GM12878 (cell line): Measurements from ENCODE around the gene LTBP4. TPM values are rescaled to one million over a fixed set of nuclear protein-coding genes. Genes with fewer than 3 reads are reported as not detected.

Experiments used
- ASH2L ChIP-seq: fragments of 300-600, 200-600 bp; sonication (generic); IDR thresholded peaks from 2 replicates; pipeline ENCODE4 v1.6.1; 2017; ENCODE audit warnings: low read depth, mild to moderate bottlenecking, borderline replicate concordance
- BRCA1 ChIP-seq: IDR thresholded peaks from 2 replicates; pipeline ENCODE4 v1.6.1; 2011; ENCODE audit warnings: low read depth, low read length, improper control_type of control experiment
- CTCF ChIP-seq, 3 experiments: IDR thresholded peaks in 2 of 3; conservative IDR thresholded peaks in 1 of 3; 2 replicates each; pipeline ENCODE4 v1.5.1; 2011; ENCODE audit warnings: low read depth in 3 of 3, low read length in 3 of 3, mild to moderate bottlenecking in 3 of 3, control low read depth in 2 of 3, moderate library complexity in 2 of 3, inconsistent platforms in 1 of 3, mixed read lengths in 1 of 3; ENCODE audit not compliant: control insufficient read depth in 2 of 3, insufficient read depth in 1 of 3; ENCODE audit errors: extremely low read depth in 1 of 3
- EP300 ChIP-seq, 2 experiments: fragments of 150-350 bp in 1 of 2; IDR thresholded peaks; 2 replicates each; pipeline ENCODE4 v1.6.1; 2011 to 2012; ENCODE audit warnings: low read depth in 2 of 2, low read length in 2 of 2, borderline replicate concordance in 1 of 2, improper control_type of control experiment in 1 of 2, inconsistent platforms in 1 of 2; ENCODE audit not compliant: control insufficient read depth in 1 of 2
- IRF5 ChIP-seq: fragments of 450-650 bp; IDR thresholded peaks from 2 replicates; pipeline ENCODE4 v1.6.1; 2017; ENCODE audit warnings: borderline replicate concordance
- KLF5 ChIP-seq: fragments of 450-650 bp; IDR thresholded peaks from 2 replicates; pipeline ENCODE4 v1.6.1; 2014; ENCODE audit warnings: mild to moderate bottlenecking; ENCODE audit not compliant: partially characterized antibody
- PAX8 ChIP-seq: fragments of 450-650 bp; IDR thresholded peaks from 2 replicates; pipeline ENCODE4 v1.6.1; 2017; ENCODE audit warnings: mild to moderate bottlenecking, moderate library complexity
- PML ChIP-seq: IDR thresholded peaks from 2 replicates; pipeline ENCODE4 v1.6.1; 2012; ENCODE audit warnings: low read length, inconsistent platforms
- TARDBP ChIP-seq: IDR thresholded peaks from 2 replicates; pipeline ENCODE4 v1.6.1; 2016; ENCODE audit warnings: borderline replicate concordance
- ZBED1 ChIP-seq: IDR thresholded peaks from 2 replicates; pipeline ENCODE4 v1.6.1; 2016; ENCODE audit warnings: borderline replicate concordance
- ZNF207 ChIP-seq: fragments of 450-650 bp; IDR thresholded peaks from 2 replicates; pipeline ENCODE4 v1.6.1; 2014; ENCODE audit warnings: antibody characterized with exemption, mild to moderate bottlenecking, borderline replicate concordance
- ZNF274 ChIP-seq: IDR thresholded peaks from one replicate; pipeline ENCODE4 v1.8.0; 2011; ENCODE audit not compliant: insufficient read length, insufficient read depth
- polyA plus RNA-seq, 11 experiments: library from polyadenylated mRNA; depleted of rRNA in 4 of 11; unstranded in 6 of 11; stranded (reverse) in 5 of 11; fragments of >200 nt; fragmentation: Nextera tagmentation in 4 of 11; fragmentation: Illumina TruSeq in 1 of 11; extraction: Ambion mirVana in 4 of 11; extraction: Trizol in 1 of 11; gene quantifications; 1 replicate in 1 of 11; 2 replicates in 10 of 11; pipeline versions ENCODE4 v1.2.1 to v1.2.3, GENCODE V29; 2011 to 2016; ENCODE audit warnings: inconsistent platforms in 2 of 11, missing spikeins in 2 of 11, low read depth in 1 of 11
- total RNA-seq, 4 experiments: library from RNA; depleted of rRNA in 3 of 4; stranded (reverse); fragments of >200 nt in 3 of 4; fragmentation: Illumina TruSeq in 1 of 4; extraction: Trizol in 1 of 4; gene quantifications; 2 replicates each; pipeline versions ENCODE4 v1.2.1 to v1.2.3, GENCODE V29; 2013 to 2021

LTBP4 gene
- total and polyA plus RNA-seq, 10 of the 15 experiments (the other 5 are each of a cell fraction or from before 2014, with no cell fraction given), result 0.09 to 34.6 (median 8.5) TPM; not detected in 1

- TF ChIP-seq BRCA1, result no peak
- no peak for TF ChIP-seq PAX8
- TF ChIP-seq ZBED1, result no peak
- TF ChIP-seq IRF5, result no peak
- peak; percentile 15 to 58 (median 20); a peak in 4 of 6 replicates for TF ChIP-seq CTCF (IDR thresholded peaks at IDR 0.05 in 2 of 3, conservative IDR thresholded peaks at IDR 0.05 in 1 of 3; ENCODE audit: control insufficient read depth in 2 of 3, extremely low read depth in 1 of 3, insufficient read depth in 1 of 3, low read depth in 3 of 3, low read length in 3 of 3)
- TF ChIP-seq KLF5, result no peak
- no peak for TF ChIP-seq PML
- TF ChIP-seq ZNF274, result no peak
- no peak for TF ChIP-seq TARDBP
- no peak for TF ChIP-seq ASH2L
- TF ChIP-seq EP300 (IDR thresholded peaks at IDR 0.05; ENCODE audit: borderline replicate concordance in 1 of 2, control insufficient read depth in 1 of 2, low read depth in 2 of 2, low read length in 2 of 2), result no peak
- peak; percentile 69; the same call in 1 of the 2 replicates for TF ChIP-seq ZNF207
Measured at GRCh38 chr19:40605216-40605971, 4.2 kb downstream of the LTBP4 start (continued).
